Prostate gland (tissue), 2 donors: Measurements from ENCODE around the gene DLL4.

Experiments used
- POLR2AphosphoS5 ChIP-seq: sonication (generic); formaldehyde crosslinking; IDR thresholded peaks from one replicate; pipeline ENCODE4 v1.6.1; 2017; ENCODE audit warnings: antibody characterized with exemption
- TF ChIP-seq, protein P1 (sequence below), 4 experiments: fragments of 200-600 bp in 2 of 4; fragments of 450-650 bp in 2 of 4; sonication (generic) in 2 of 4; IDR thresholded peaks; 1 replicate in 3 of 4; 2 replicates in 1 of 4; pipeline ENCODE4 v1.5.1; 2016 to 2019; ENCODE audit warnings: antibody characterized with exemption in 4 of 4, mild to moderate bottlenecking in 2 of 4, moderate library complexity in 2 of 4

DNA sequence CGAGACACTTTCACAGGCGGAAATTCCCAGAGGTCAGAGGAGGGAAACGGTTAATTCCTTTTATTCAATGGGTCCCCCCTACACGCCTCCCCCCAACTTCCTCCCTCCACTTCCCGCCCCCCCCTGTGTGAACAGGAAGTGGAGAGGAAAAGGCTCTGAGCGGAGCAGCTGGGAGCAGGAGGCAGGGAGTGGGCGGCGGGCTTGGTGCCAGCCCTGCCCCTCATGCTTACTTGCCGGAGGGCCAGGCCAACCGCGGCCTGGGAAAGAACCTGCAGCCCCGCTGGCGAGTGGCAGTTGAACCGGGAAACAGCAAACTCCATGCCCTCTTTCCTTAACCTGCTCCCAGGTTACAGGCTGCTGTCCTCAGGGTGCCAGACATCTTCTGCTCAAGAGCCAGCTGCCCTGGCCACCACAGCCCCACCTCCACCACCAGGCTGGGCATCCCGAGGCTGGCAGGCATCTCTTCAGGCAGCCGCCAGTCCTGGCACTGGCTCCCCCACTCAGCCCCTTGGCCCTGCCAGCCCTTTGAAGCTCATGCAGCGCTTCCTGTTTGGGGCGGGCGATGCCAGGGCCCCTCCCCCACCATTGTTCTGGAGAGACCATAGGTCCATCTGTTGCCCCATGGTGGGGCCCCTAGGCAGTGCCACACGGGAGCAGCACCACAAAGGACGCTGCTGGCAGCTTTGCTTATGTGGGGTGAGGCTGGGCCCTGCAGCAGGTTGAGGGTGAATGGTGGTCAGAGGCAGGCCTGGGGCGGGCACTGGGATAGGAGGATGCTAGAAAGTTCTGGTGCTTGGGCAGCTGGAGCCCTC, 21.9 kb upstream of the DLL4 start:
- TF ChIP-seq POLR2AphosphoS5: no peak
- TF ChIP-seq, protein P1, sequence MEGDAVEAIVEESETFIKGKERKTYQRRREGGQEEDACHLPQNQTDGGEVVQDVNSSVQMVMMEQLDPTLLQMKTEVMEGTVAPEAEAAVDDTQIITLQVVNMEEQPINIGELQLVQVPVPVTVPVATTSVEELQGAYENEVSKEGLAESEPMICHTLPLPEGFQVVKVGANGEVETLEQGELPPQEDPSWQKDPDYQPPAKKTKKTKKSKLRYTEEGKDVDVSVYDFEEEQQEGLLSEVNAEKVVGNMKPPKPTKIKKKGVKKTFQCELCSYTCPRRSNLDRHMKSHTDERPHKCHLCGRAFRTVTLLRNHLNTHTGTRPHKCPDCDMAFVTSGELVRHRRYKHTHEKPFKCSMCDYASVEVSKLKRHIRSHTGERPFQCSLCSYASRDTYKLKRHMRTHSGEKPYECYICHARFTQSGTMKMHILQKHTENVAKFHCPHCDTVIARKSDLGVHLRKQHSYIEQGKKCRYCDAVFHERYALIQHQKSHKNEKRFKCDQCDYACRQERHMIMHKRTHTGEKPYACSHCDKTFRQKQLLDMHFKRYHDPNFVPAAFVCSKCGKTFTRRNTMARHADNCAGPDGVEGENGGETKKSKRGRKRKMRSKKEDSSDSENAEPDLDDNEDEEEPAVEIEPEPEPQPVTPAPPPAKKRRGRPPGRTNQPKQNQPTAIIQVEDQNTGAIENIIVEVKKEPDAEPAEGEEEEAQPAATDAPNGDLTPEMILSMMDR (IDR thresholded peaks at IDR 0.05): no peak
